OCI-LY7 (cell line): ENCODE measurements around the gene SYK.
"Not testable (repeated sequence)": the region's sequence is repeated elsewhere in the genome, so short reads cannot be mapped to it uniquely, and the experiment has no call there.

ENCODE experiments used
- EZH2phosphoT487 ChIP-seq: fragments of 200-600 bp; sonication (generic); IDR thresholded peaks from 2 replicates; pipeline ENCODE4 v1.6.1; 2018; ENCODE audit warnings: low read depth, borderline replicate concordance, mild to moderate bottlenecking, mixed run types, antibody characterized with exemption, low read length, moderate library complexity, mixed read lengths
- TF ChIP-seq, protein P1 (sequence below): fragments of 200-600 bp; sonication (generic); conservative IDR thresholded peaks from 2 replicates; pipeline ENCODE4 v1.5.1; 2014; ENCODE audit warnings: mild to moderate bottlenecking, antibody characterized with exemption, low read length, moderate library complexity, mixed read lengths

DNA sequence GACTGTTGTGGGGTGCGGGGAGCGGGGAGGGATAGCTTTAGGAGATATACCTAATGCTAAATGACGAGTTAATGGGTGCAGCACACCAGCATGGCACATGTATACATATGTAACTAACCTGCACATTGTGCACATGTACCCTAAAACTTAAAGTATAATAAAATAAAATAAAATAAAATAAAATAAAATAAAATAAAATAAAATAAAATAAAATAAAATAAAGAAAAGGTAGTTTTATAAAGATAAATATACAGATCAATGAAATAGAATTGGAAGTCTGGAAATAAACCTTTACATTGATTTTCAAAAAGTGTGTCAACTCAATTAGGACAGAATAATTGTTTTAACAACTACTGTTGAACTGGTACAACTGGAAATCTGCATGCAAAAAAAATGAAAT lies 8.6 kb upstream of the SYK start:
- TF ChIP-seq, protein P1, sequence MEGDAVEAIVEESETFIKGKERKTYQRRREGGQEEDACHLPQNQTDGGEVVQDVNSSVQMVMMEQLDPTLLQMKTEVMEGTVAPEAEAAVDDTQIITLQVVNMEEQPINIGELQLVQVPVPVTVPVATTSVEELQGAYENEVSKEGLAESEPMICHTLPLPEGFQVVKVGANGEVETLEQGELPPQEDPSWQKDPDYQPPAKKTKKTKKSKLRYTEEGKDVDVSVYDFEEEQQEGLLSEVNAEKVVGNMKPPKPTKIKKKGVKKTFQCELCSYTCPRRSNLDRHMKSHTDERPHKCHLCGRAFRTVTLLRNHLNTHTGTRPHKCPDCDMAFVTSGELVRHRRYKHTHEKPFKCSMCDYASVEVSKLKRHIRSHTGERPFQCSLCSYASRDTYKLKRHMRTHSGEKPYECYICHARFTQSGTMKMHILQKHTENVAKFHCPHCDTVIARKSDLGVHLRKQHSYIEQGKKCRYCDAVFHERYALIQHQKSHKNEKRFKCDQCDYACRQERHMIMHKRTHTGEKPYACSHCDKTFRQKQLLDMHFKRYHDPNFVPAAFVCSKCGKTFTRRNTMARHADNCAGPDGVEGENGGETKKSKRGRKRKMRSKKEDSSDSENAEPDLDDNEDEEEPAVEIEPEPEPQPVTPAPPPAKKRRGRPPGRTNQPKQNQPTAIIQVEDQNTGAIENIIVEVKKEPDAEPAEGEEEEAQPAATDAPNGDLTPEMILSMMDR, result not testable (repeated sequence)
- TF ChIP-seq EZH2phosphoT487, result not testable (repeated sequence)
